Naive thymus-derived CD4-positive, alpha-beta T cell (primary cell): ENCODE results near the gene PLPP1. TPM values are rescaled to one million over a fixed set of nuclear protein-coding genes. Genes with fewer than 3 reads are reported as not detected.
A peak's percentile ranks its signal among the peaks of the same experiment; 100 is the strongest.

Source experiments
- ATAC-seq: fragments of 150-1000 bp; cut with Tn5 transposase; 2 replicates; pipeline ENCODE4 v1.10.0; 2021; ENCODE audit warnings: mild to moderate bottlenecking, moderate library complexity
- CTCF ChIA-PET: fragments of 350-600 bp; sonication (Branson Sonifier 250); formaldehyde crosslinking; loops from one replicate; lab custom pipeline; 2021; ENCODE audit warnings: antibody characterized with exemption; lab: Charles Lee
- POLR2A ChIA-PET: fragments of 350-600 bp; sonication (Branson Sonifier 250); formaldehyde crosslinking; loops from one replicate; lab custom pipeline; 2021; ENCODE audit warnings: antibody characterized with exemption, inconsistent platforms; lab: Charles Lee
- DNase-seq, 9 donors: peaks; one replicate each; pipeline versions ENCODE4 v3.0.0 to v3.0.0-alpha.2; 2020 to 2022; ENCODE audit warnings: mixed read lengths in 1 of 9
- H3K27ac ChIP-seq: one replicate; pipeline ENCODE4 v1.7.0; 2013; ENCODE audit warnings: mild to moderate bottlenecking, low read depth, low read length, moderate library complexity
- H3K27me3 ChIP-seq, 2 donors: one replicate each; pipeline ENCODE4 v1.7.0; 2013; ENCODE audit warnings: low read length in 2 of 2, mild to moderate bottlenecking in 2 of 2, moderate library complexity in 2 of 2; ENCODE audit not compliant: control insufficient read depth in 2 of 2, insufficient read depth in 2 of 2
- H3K36me3 ChIP-seq, 3 experiments: 1 replicate in 2 of 3; 2 replicates in 1 of 3; pipeline ENCODE4 v1.7.0; 2013; ENCODE audit warnings: low read length in 3 of 3, mild to moderate bottlenecking in 3 of 3, moderate library complexity in 1 of 3; ENCODE audit not compliant: insufficient read depth in 3 of 3, control insufficient read depth in 2 of 3
- H3K4me1 ChIP-seq, 2 donors: one replicate each; pipeline ENCODE4 v1.7.0; 2013; ENCODE audit warnings: low read length in 2 of 2, mild to moderate bottlenecking in 2 of 2, moderate library complexity in 1 of 2; ENCODE audit not compliant: control insufficient read depth in 2 of 2, insufficient read depth in 2 of 2
- H3K4me3 ChIP-seq: 2 replicates; pipeline ENCODE4 v1.7.0; 2013; ENCODE audit warnings: mild to moderate bottlenecking, low read length
- H3K9me3 ChIP-seq, 3 experiments: 1 replicate in 2 of 3; 2 replicates in 1 of 3; pipeline ENCODE4 v1.7.0; 2013; ENCODE audit warnings: low read length in 3 of 3; ENCODE audit not compliant: control insufficient read depth in 2 of 3
- H3K27ac Mint-ChIP-seq, 9 donors: one replicate each; pipeline ENCODE4 v1.8.0; 2020 to 2022; ENCODE audit warnings: mixed read lengths in 9 of 9, mild to moderate bottlenecking in 8 of 9, moderate library complexity in 5 of 9, inconsistent platforms in 2 of 9
- H3K27me3 Mint-ChIP-seq, 5 donors: one replicate each; pipeline ENCODE4 v1.8.0; 2021 to 2022; ENCODE audit warnings: mixed read lengths in 5 of 5, mild to moderate bottlenecking in 1 of 5
- H3K36me3 Mint-ChIP-seq, 5 donors: one replicate each; pipeline ENCODE4 v1.8.0; 2020 to 2022; ENCODE audit warnings: mixed read lengths in 5 of 5, mild to moderate bottlenecking in 3 of 5, inconsistent platforms in 1 of 5
- H3K4me1 Mint-ChIP-seq, 7 donors: one replicate each; pipeline ENCODE4 v1.8.0; 2020 to 2022; ENCODE audit warnings: mixed read lengths in 7 of 7, mild to moderate bottlenecking in 3 of 7, inconsistent platforms in 1 of 7
- H3K4me3 Mint-ChIP-seq, 10 donors: one replicate each; pipeline ENCODE4 v1.8.0; 2020 to 2022; ENCODE audit warnings: mild to moderate bottlenecking in 10 of 10, mixed read lengths in 10 of 10, moderate library complexity in 6 of 10, inconsistent platforms in 2 of 10
- H3K9me3 Mint-ChIP-seq, 11 donors: one replicate each; pipeline ENCODE4 v1.8.0; 2020 to 2022; ENCODE audit warnings: mixed read lengths in 11 of 11, mild to moderate bottlenecking in 4 of 11, inconsistent platforms in 1 of 11, moderate library complexity in 1 of 11
- intact Hi-C, 2 donors: fragments of 100-400 bp; cut with micrococcal nuclease; formaldehyde crosslinking; loops; one replicate each; pipeline ENCODE4 v1.15.1; 2023
- microRNA-seq: library from miRNA; unstranded; fragments of <30 nt; microRNA quantifications from one replicate; pipeline ENCODE4 v1.2.0, GENCODE V29; 2022; ENCODE audit warnings: borderline microRNAs expressed
- polyA plus RNA-seq, 2 donors: library from polyadenylated mRNA; unstranded; fragments of 300-500 nt; fragmentation: Illumina TruSeq; gene quantifications; one replicate each; pipeline ENCODE4 v1.2.3, GENCODE V29; 2021
- total RNA-seq, 6 experiments: library from RNA in 5 of 6; stranded (reverse) in 5 of 6; gene quantifications; 1 replicate in 5 of 6; 2 replicates in 1 of 6; pipeline ENCODE4 v1.2.3 and lab custom pipeline; 2021 to 2026

Gene PLPP1
- total and polyA plus RNA-seq, 7 experiments from 2014 or later = 8.0 to 31.3 (median 12.9) TPM

DNA sequence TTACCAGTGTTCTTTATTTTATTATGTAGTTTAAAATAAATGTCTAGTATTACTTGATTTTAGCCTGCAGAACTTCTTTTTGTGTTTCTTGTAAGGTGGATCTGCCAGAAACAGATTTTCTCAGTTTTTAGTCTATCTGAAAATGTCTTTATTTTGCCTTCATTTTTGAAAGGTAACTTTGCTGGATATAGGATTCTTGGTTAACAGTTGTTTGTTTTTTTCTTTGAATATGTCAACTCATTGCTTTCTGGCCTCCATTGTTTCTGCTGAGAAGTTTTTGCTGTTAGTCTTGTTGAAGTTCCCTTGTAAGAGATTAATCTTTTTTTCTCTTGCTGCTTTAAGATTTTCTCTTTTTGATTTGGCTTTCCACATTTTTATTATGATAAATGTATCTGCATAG, 151.5 kb downstream of the PLPP1 start:
- CTCF ChIA-PET = no interaction called here
- H3K36me3 ChIP-seq = peaks cover 5 to 40% (median 5%) of the 10 kb centered on the region in 3 experiments
- peaks cover 27 to 78% (median 73%) of the 10 kb centered on the region in 5 donors for H3K36me3 Mint-ChIP-seq

GRCh38 chr5:55377810-55378209, 157.0 kb downstream of the PLPP1 start:
- Histone ChIP-seq H3K27me3 (no peaks in the 10 kb centered on the region), H3K4me3 (no peak overlapping the region), H3K36me3 (peaks cover 0 to 42% (median 0%) of the 10 kb centered on the region in 3 experiments), H3K4me1 (no peaks in the 10 kb centered on the region), H3K27ac (no peak overlapping the region), H3K9me3 (peaks cover 0 to 4% (median 0%) of the 10 kb centered on the region in 3 experiments)
- intact Hi-C loops = no loop called here
- Mint-ChIP-seq H3K4me3 (no peak overlapping the region), H3K9me3 (peaks cover 0 to 29% (median 10%) of the 10 kb centered on the region in 11 donors), H3K4me1 (no peaks in the 10 kb centered on the region), H3K36me3 (peaks cover 24 to 71% (median 67%) of the 10 kb centered on the region in 5 donors), H3K27ac (peak overlapping the region in 1 of 9 donors; percentile 47), H3K27me3 (no peaks in the 10 kb centered on the region)
- ChIA-PET CTCF (no interaction called here), POLR2A (no interaction called here)
- DNase-seq = no peak
- no peak for ATAC-seq

More for the DNA sequence above, 151.5 kb downstream of the PLPP1 start:
- ATAC-seq (no peak), DNase-seq (no peak)
- Histone ChIP-seq H3K27ac (no peak overlapping the region), H3K4me3 (no peak overlapping the region), H3K27me3 (no peaks in the 10 kb centered on the region), H3K9me3 (peaks cover 0 to 12% (median 7%) of the 10 kb centered on the region in 3 experiments), H3K4me1 (no peaks in the 10 kb centered on the region)
- H3K9me3 Mint-ChIP-seq = peaks cover 0 to 40% (median 15%) of the 10 kb centered on the region in 11 donors
- intact Hi-C loops = no loop called here
- H3K4me1 Mint-ChIP-seq = peaks cover 2 to 23% (median 11%) of the 10 kb centered on the region in 7 donors
- no peak overlapping the region for H3K27ac Mint-ChIP-seq
- no peak overlapping the region for H3K4me3 Mint-ChIP-seq
- POLR2A ChIA-PET = no interaction called here
- H3K27me3 Mint-ChIP-seq = no peaks in the 10 kb centered on the region

Small RNA genes within 50 kb of the gene (microRNA-seq; reads per million reads assigned to microRNA genes)
- gene MIR5687 = not detected

Other genes starting within 250 kb of the PLPP1 start
- gene DHX29, start 227.3 kb downstream of the PLPP1 start, total RNA-seq = 10 to 100 TPM; 12.5 to 19.2 (median 15.9) TPM
- 1 to 10 TPM; 5.8 to 9.5 TPM for gene DHX29, start 227.3 kb downstream of the PLPP1 start, polyA plus RNA-seq
- gene MTREX, start 227.0 kb downstream of the PLPP1 start, total RNA-seq = 10 to 100 TPM; 64.0 to 83.7 (median 66.3) TPM
- 10 to 100 TPM; 29.6 to 35.7 TPM for gene MTREX, start 227.0 kb downstream of the PLPP1 start, polyA plus RNA-seq
- 10 to 100 TPM; 17.7 to 32.6 (median 30.4) TPM for gene SLC38A9, start 177.4 kb upstream of the PLPP1 start, total RNA-seq
- gene SLC38A9, start 177.4 kb upstream of the PLPP1 start, polyA plus RNA-seq = 10 to 100 TPM; 12.2 to 13.3 TPM
- gene DDX4, start 203.1 kb upstream of the PLPP1 start, total RNA-seq = under 1 TPM in 1 of 5 experiments, not detected in 4; 0.92 TPM
- gene DDX4, start 203.1 kb upstream of the PLPP1 start, polyA plus RNA-seq = not detected